GM06990 (cell line): ENCODE results near the gene EGFL8.

Experiments used
- DNase-seq: peaks from one replicate; pipeline ENCODE4 v3.0.0-alpha.2; 2011; ENCODE audit not compliant: insufficient read length; ENCODE audit errors: extremely low read depth
- H3K27me3 ChIP-seq: replicated peaks from 2 replicates; pipeline ENCODE4 v1.6.0; 2011; ENCODE audit warnings: low read length; ENCODE audit not compliant: control insufficient read depth, insufficient read depth
- H3K36me3 ChIP-seq: 2 replicates; pipeline ENCODE4 v1.5.1; 2011; ENCODE audit warnings: low read length; ENCODE audit not compliant: control insufficient read depth, insufficient read depth
- H3K4me3 ChIP-seq: replicated peaks from 2 replicates; pipeline ENCODE4 v1.5.1; 2011; ENCODE audit warnings: low read depth, mild to moderate bottlenecking, control low read depth, low read length
- TF ChIP-seq, protein P1 (sequence below): IDR thresholded peaks from 2 replicates; pipeline ENCODE4 v1.5.1; 2011; ENCODE audit warnings: low read length, control low read depth, mild to moderate bottlenecking, inconsistent platforms; ENCODE audit not compliant: insufficient read depth, poor library complexity, severe bottlenecking

Gene EGFL8

DNA sequence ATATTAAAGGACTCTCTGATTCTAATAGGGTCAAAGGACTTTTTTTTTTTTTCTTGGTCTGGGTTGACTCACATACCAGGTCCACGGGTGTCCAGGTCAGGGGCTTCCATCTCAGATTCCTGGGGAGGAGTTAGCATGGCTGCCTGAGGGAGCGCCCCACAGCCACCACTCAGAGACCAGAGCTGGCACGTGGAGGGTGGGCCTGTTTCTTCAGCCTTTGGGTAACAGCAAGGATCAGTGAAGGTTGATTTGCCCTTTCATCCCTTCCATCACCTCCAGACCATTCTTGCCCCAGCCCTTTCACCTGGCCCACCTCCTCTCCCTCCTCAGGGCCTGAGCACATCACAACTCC, 33.9 kb downstream of the EGFL8 start:
- DNase-seq, result no peak

DNA sequence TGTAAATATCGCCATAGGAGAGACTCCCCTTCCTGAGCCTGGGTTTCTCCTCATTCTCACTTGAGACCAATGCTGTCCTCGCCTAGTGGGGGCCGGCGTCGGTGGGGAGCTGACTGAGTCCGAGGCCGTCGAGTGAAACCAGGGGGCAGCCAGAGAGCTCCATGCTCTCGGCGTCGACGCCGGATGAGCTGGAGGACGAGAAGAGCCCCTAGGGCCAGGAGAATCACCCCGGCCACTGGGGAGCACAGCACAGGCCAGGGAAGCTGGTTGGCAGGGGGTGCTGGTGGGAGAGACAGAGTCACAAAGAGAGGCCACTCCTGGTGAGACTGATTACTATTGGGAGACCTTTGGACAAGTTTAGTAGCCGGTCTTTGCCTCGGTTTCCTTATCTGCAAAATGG, 34.5 kb downstream of the EGFL8 start:
- TF ChIP-seq, protein P1, sequence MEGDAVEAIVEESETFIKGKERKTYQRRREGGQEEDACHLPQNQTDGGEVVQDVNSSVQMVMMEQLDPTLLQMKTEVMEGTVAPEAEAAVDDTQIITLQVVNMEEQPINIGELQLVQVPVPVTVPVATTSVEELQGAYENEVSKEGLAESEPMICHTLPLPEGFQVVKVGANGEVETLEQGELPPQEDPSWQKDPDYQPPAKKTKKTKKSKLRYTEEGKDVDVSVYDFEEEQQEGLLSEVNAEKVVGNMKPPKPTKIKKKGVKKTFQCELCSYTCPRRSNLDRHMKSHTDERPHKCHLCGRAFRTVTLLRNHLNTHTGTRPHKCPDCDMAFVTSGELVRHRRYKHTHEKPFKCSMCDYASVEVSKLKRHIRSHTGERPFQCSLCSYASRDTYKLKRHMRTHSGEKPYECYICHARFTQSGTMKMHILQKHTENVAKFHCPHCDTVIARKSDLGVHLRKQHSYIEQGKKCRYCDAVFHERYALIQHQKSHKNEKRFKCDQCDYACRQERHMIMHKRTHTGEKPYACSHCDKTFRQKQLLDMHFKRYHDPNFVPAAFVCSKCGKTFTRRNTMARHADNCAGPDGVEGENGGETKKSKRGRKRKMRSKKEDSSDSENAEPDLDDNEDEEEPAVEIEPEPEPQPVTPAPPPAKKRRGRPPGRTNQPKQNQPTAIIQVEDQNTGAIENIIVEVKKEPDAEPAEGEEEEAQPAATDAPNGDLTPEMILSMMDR, result no peak
- Histone ChIP-seq H3K27me3 (no peaks in the 10 kb centered on the region), H3K4me3 (no peak overlapping the region), H3K36me3 (no peaks in the 10 kb centered on the region)
- DNase-seq, result no peak

More for the DNA sequence above, 33.9 kb downstream of the EGFL8 start:
- H3K4me3 ChIP-seq, result no peak overlapping the region
- no peaks in the 10 kb centered on the region for H3K36me3 ChIP-seq
- H3K27me3 ChIP-seq, result no peaks in the 10 kb centered on the region
- TF ChIP-seq, protein P1, result no peak

DNA sequence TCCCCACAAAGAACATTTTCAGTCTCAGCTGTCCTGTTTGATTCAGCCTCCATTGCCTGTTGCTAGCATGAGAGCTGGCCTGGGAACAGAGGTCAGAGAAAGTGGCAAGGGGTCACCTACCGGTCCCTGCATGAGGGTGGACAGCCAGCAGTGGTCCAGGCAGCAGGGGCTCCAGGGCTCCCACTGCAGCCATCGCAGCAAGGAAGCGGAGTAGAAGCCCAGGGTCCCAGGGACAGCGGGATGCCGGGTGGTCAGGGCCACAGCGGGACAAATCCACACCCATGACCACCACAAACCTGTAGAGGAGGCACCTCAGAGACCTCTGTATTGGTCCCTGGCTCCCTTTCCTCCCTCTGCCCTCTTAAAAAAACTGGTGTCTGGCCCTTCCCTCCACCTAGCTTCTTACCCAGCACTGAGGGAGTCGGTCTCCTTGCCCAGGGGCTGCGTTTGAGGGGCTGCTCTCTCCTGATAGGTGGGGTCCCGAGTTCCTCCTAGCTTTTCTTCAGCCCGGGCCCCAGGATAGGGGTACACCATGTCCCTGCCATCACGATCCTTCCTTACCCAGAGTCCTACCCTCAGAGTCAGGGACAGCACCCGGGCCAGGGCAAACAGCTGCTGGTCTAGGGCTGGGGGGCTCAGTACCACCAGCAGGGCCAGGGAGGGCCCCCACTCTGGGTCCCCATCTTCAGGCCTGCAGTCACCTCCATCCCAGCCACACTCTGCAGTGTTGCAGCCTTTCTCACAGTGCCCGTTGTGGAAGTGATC, 36.5 kb downstream of the EGFL8 start:
- no peak for DNase-seq
- TF ChIP-seq, protein P1, result no peak
- Histone ChIP-seq H3K4me3 (no peak overlapping the region), H3K27me3 (no peaks in the 10 kb centered on the region; the same call in 1 of the 2 replicates), H3K36me3 (no peaks in the 10 kb centered on the region)

DNA sequence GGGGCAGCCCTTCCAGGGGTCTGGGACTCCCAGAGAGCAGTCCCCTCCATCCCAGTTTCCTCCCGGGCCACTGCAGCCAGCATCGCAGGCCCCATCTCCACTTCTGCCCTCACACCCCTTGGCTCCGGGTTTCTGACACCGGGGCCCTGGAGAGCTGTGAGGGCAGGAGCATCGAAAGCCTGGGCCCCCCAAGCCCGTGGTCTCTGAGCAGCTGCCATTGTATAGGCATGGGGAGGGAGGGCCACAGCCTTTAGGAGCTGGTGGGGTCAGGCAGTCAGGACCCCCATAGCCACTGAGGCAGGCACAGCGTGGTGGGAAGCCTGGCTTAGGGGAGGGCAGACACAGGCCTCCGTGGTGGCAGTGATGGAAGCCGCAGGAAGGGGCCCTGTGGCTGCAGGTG, 37.8 kb downstream of the EGFL8 start:
- no peaks in the 10 kb centered on the region; the same call in 1 of the 2 replicates for H3K27me3 ChIP-seq
- H3K36me3 ChIP-seq, result no peaks in the 10 kb centered on the region
- no peak overlapping the region for H3K4me3 ChIP-seq
- no peak for DNase-seq
- TF ChIP-seq, protein P1, result no peak

DNA sequence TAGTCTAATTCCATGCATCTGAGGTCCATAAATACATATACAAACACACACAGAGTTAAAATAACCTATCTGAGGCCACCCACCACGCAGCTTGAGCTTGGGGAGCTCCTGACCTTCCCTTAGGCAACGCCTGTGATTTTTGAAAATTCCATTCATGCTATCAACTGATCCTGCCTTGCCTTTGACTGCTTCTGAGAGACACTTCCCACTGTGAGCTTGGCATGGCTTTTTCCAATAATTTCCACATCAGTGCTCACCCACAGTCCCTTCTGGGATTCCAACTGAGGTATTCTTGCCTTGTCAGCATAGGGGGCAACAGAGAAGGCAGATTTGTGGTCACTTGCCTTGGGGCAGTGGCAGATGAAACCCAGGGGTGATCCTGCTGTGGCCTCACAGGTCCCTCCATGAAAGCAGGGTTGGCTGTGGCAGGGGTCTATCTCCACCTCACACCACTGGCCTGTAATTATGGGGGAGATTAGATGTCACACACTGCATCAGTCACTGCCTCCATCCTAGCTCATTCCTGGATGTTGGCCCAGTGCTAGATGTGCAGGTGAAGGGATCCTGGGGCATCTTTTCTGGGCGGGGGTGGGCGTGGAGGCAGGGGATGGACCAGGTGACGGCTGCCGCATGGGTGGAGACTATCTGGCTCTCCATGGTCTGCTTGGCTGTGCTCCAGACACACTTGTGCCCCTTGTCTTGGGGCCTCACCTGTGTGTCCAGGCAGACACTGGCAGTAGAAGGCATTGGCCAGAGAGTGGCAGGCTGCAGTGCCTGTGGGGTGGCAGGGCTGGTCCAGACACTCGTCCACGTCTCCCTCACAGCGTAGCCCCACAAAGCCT, 39.3 kb downstream of the EGFL8 start:
- no peak for DNase-seq

More for the DNA sequence above, 39.3 kb downstream of the EGFL8 start:
- Histone ChIP-seq H3K4me3 (no peak overlapping the region), H3K27me3 (no peaks in the 10 kb centered on the region; the same call in 1 of the 2 replicates), H3K36me3 (no peaks in the 10 kb centered on the region)
- TF ChIP-seq, protein P1, result no peak
